ENCODE data around the gene HDLBP. TPM values are rescaled to one million over a fixed set of nuclear protein-coding genes. Genes with fewer than 3 reads are reported as not detected.

Gene HDLBP
- total and polyA plus RNA-seq, 2 experiments from 2014 or later: 389 to 437 TPM

GRCh38 chr2:241275910-241276309 is 39.6 kb downstream of the HDLBP start:
- Histone ChIP-seq H4K20me1 (ENCODE audit: insufficient read depth, poor library complexity, severe bottlenecking) (peaks cover 28% of the 10 kb centered on the region), H3K4me3 (no peak overlapping the region), H3K4me1 (ENCODE audit: insufficient read depth) (peaks cover 17% of the 10 kb centered on the region), H3K9me2 (replicated peaks; ENCODE audit: insufficient read depth) (no peaks in the 10 kb centered on the region), H2AFZ (no peak overlapping the region), H3K27me3 (no peaks in the 10 kb centered on the region), H3K4me2 (no peak overlapping the region), H3K79me2 (peaks cover 97% of the 10 kb centered on the region), H3K27ac (no peak overlapping the region), H3K9me3 (ENCODE audit: low read depth) (no peaks in the 10 kb centered on the region), H3K36me3 (replicated peaks; ENCODE audit: insufficient read depth, low read depth) (no peaks in the 10 kb centered on the region)
- TF ChIP-seq EZH2phosphoT487 (IDR thresholded peaks at IDR 0.05; ENCODE audit: low read depth, severe bottlenecking, unreplicated experiment): no peak
- no peak for TF ChIP-seq CTCF (IDR thresholded peaks at IDR 0.05; ENCODE audit: poor library complexity)
- TF ChIP-seq EZH2 (IDR thresholded peaks at IDR 0.05; ENCODE audit: borderline replicate concordance): no peak
- no peak for DNase-seq (ENCODE audit: low spot score)
- 94% methylated on average over 1 of the region's 1 CpG for WGBS (ENCODE audit: low lambda C conversion rate, missing lambda C conversion rate)

GRCh38 chr2:241275504-241275903 is 40.0 kb downstream of the HDLBP start:
- H3K9me2 ChIP-seq (replicated peaks; ENCODE audit: insufficient read depth): no peaks in the 10 kb centered on the region
- H3K79me2 ChIP-seq: peaks cover 97% of the 10 kb centered on the region
- H3K4me3 ChIP-seq: no peak overlapping the region
- H3K4me2 ChIP-seq: no peak overlapping the region
- DNase-seq (ENCODE audit: low spot score): no peak
- H3K36me3 ChIP-seq (replicated peaks; ENCODE audit: insufficient read depth, low read depth): no peaks in the 10 kb centered on the region
- WGBS (ENCODE audit: low lambda C conversion rate, missing lambda C conversion rate): 100% methylated on average over 1 of the region's 1 CpG
- no peaks in the 10 kb centered on the region for H3K9me3 ChIP-seq (ENCODE audit: low read depth)
- no peak overlapping the region for H2AFZ ChIP-seq
- no peaks in the 10 kb centered on the region for H3K27me3 ChIP-seq
- no peak overlapping the region for H3K27ac ChIP-seq
- peaks cover 21% of the 10 kb centered on the region for H3K4me1 ChIP-seq (ENCODE audit: insufficient read depth)
- H4K20me1 ChIP-seq (ENCODE audit: insufficient read depth, poor library complexity, severe bottlenecking): peaks cover 29% of the 10 kb centered on the region
- TF ChIP-seq EZH2 (IDR thresholded peaks at IDR 0.05; ENCODE audit: borderline replicate concordance) (no peak), CTCF (IDR thresholded peaks at IDR 0.05; ENCODE audit: poor library complexity) (no peak), EZH2phosphoT487 (IDR thresholded peaks at IDR 0.05; ENCODE audit: low read depth, severe bottlenecking, unreplicated experiment) (no peak)

- H3K9me3 ChIP-seq (ENCODE audit: low read depth): no peaks in the 10 kb centered on the region
- H3K36me3 ChIP-seq (replicated peaks; ENCODE audit: insufficient read depth, low read depth): no peaks in the 10 kb centered on the region
- H3K27me3 ChIP-seq: no peaks in the 10 kb centered on the region
- peaks cover 28% of the 10 kb centered on the region for H3K4me1 ChIP-seq (ENCODE audit: insufficient read depth)
- no peak for DNase-seq (ENCODE audit: low spot score)
- H3K79me2 ChIP-seq: peaks cover 97% of the 10 kb centered on the region
- TF ChIP-seq EZH2 (IDR thresholded peaks at IDR 0.05; ENCODE audit: borderline replicate concordance): no peak
- TF ChIP-seq CTCF (IDR thresholded peaks at IDR 0.05; ENCODE audit: poor library complexity): no peak
- no peak for TF ChIP-seq EZH2phosphoT487 (IDR thresholded peaks at IDR 0.05; ENCODE audit: low read depth, severe bottlenecking, unreplicated experiment)
- H3K27ac ChIP-seq: no peak overlapping the region
- H2AFZ ChIP-seq: no peak overlapping the region
- 80% methylated on average over 5 of the region's 5 CpGs for WGBS (ENCODE audit: low lambda C conversion rate, missing lambda C conversion rate)
- no peaks in the 10 kb centered on the region for H3K9me2 ChIP-seq (replicated peaks; ENCODE audit: insufficient read depth)
- no peak overlapping the region for H3K4me2 ChIP-seq
- H4K20me1 ChIP-seq (ENCODE audit: insufficient read depth, poor library complexity, severe bottlenecking): peaks cover 34% of the 10 kb centered on the region
- no peak overlapping the region for H3K4me3 ChIP-seq
Observed at GRCh38 chr2:241274127-241274526, 41.3 kb downstream of the HDLBP start.
